SK-N-SH (cell line): ENCODE measurements around the gene D2HGDH.
A peak's percentile ranks its signal among the peaks of the same experiment; 100 is the strongest.

Experiments used
- CHD2 ChIP-seq: fragments of 150-350 bp; IDR thresholded peaks from 2 replicates; pipeline ENCODE4 v1.6.1; 2018; ENCODE audit warnings: low read length; ENCODE audit not compliant: partially characterized antibody
- CTCF ChIP-seq: fragments of 200-600 bp; sonication (generic); IDR thresholded peaks from 2 replicates; pipeline ENCODE4 v1.6.1; 2017; ENCODE audit warnings: antibody characterized with exemption, mild to moderate bottlenecking, moderate library complexity
- EP300 ChIP-seq, 2 experiments: IDR thresholded peaks; 2 replicates each; pipeline versions ENCODE4 v1.4.0 to v1.6.1; 2012; ENCODE audit warnings: borderline replicate concordance in 1 of 2, low read depth in 1 of 2, low read length in 1 of 2
- FOXM1 ChIP-seq: IDR thresholded peaks from 2 replicates; pipeline ENCODE4 v1.4.0; 2012; ENCODE audit warnings: low read depth, mild to moderate bottlenecking
- GABPA ChIP-seq: IDR thresholded peaks from 2 replicates; pipeline ENCODE4 v1.4.0; 2012; ENCODE audit warnings: low read depth, mild to moderate bottlenecking
- MAX ChIP-seq: IDR thresholded peaks from 2 replicates; pipeline ENCODE4 v1.4.0; 2012; ENCODE audit warnings: low read depth
- POLR2AphosphoS5 ChIP-seq: IDR thresholded peaks from 2 replicates; pipeline ENCODE4 v1.6.1; 2012; ENCODE audit warnings: low read depth, low read length
- RCOR1 ChIP-seq: fragments of 150-350 bp; IDR thresholded peaks from 2 replicates; pipeline ENCODE4 v1.6.1; 2017; ENCODE audit warnings: antibody characterized with exemption, low read length
- REST ChIP-seq: IDR thresholded peaks from 2 replicates; pipeline ENCODE4 v1.6.1; 2012; ENCODE audit warnings: mild to moderate bottlenecking, low read depth, low read length, moderate library complexity
- TCF12 ChIP-seq: IDR thresholded peaks from 2 replicates; pipeline ENCODE4 v1.4.0; 2012
- TF ChIP-seq, protein P1 (sequence below): fragments of 150-350 bp; IDR thresholded peaks from 2 replicates; pipeline ENCODE4 v1.6.1; 2016; ENCODE audit warnings: mild to moderate bottlenecking, low read depth, low read length

GRCh38 chr2:241692448-241692847 is 42.0 kb upstream of the D2HGDH start:
- TF ChIP-seq FOXM1 (no peak), CTCF (no peak), TCF12 (peak; percentile 31; the same call in 1 of the 2 replicates), EP300 (IDR thresholded peaks at IDR 0.05; ENCODE audit: borderline replicate concordance in 1 of 2, low read depth in 1 of 2, low read length in 1 of 2) (no peak), RCOR1 (no peak), GABPA (no peak), POLR2AphosphoS5 (no peak), REST (no peak), MAX (no peak), CHD2 (no peak)
- TF ChIP-seq, protein P1, sequence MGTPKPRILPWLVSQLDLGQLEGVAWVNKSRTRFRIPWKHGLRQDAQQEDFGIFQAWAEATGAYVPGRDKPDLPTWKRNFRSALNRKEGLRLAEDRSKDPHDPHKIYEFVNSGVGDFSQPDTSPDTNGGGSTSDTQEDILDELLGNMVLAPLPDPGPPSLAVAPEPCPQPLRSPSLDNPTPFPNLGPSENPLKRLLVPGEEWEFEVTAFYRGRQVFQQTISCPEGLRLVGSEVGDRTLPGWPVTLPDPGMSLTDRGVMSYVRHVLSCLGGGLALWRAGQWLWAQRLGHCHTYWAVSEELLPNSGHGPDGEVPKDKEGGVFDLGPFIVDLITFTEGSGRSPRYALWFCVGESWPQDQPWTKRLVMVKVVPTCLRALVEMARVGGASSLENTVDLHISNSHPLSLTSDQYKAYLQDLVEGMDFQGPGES: no peak
